HG03135 (cell line): Measurements from ENCODE around the gene MKRN1.
"Not testable (repeated sequence)": the region's sequence is repeated elsewhere in the genome, so short reads cannot be mapped to it uniquely, and the experiment has no call there.

ENCODE experiments used
- ATAC-seq: cut with Tn5 transposase; IDR thresholded peaks from one replicate; pipeline ENCODE4 v1.9.1; 2021; ENCODE audit warnings: mild to moderate bottlenecking, moderate library complexity; ENCODE audit not compliant: unreplicated experiment

MKRN1 gene

GRCh38 chr7:140479062-140479738, at the start of gene MKRN1:
MKRN1 (minus strand) TSS chr7:140479505; CDS start chr7:140479344, 161 bp downstream.
- ATAC-seq = peak; percentile 92

GRCh38 chr7:140526787-140527664, 47.7 kb upstream of the MKRN1 start:
- ATAC-seq = no peak

GRCh38 chr7:140526214-140526613, 46.9 kb upstream of the MKRN1 start:
- ATAC-seq = no peak

- no peak for ATAC-seq
These were observed 46.4 kb upstream of the MKRN1 start for GRCh38 chr7:140525743-140526142.

- no peak for ATAC-seq
These were observed 42.1 kb upstream of the MKRN1 start for GRCh38 chr7:140521421-140521820.

GRCh38 chr7:140519007-140519399, 39.7 kb upstream of the MKRN1 start:
- no peak for ATAC-seq

- no peak for ATAC-seq
These were observed 39.2 kb upstream of the MKRN1 start for GRCh38 chr7:140518370-140519006.

GRCh38 chr7:140517546-140518369, 38.5 kb upstream of the MKRN1 start:
- ATAC-seq = no peak

- ATAC-seq = no peak
These were observed 33.2 kb upstream of the MKRN1 start for GRCh38 chr7:140512317-140513000.

- no peak for ATAC-seq
These were observed 30.5 kb upstream of the MKRN1 start for GRCh38 chr7:140509789-140510188.

- not testable (repeated sequence) for ATAC-seq
These were observed 28.3 kb upstream of the MKRN1 start for GRCh38 chr7:140507556-140507955.

- no peak for ATAC-seq
These were observed 27.6 kb upstream of the MKRN1 start for GRCh38 chr7:140506788-140507464.

- no peak for ATAC-seq
These were observed 22.7 kb upstream of the MKRN1 start for GRCh38 chr7:140501966-140502365.

- ATAC-seq = not testable (repeated sequence)
These were observed 18.5 kb upstream of the MKRN1 start for GRCh38 chr7:140497807-140498206.

GRCh38 chr7:140497241-140497769, 18.0 kb upstream of the MKRN1 start:
- ATAC-seq = no peak

- no peak for ATAC-seq
These were observed 16.3 kb upstream of the MKRN1 start for GRCh38 chr7:140495514-140496097.

GRCh38 chr7:140494867-140495266, 15.6 kb upstream of the MKRN1 start:
- ATAC-seq = no peak

- no peak for ATAC-seq
These were observed 9.7 kb upstream of the MKRN1 start for GRCh38 chr7:140489026-140489359.
